HepG2 (cell line): ENCODE data around the gene BCAN. TPM values are rescaled to one million over a fixed set of nuclear protein-coding genes. Genes with fewer than 3 reads are reported as not detected.

Experiments used
- ATAC-seq: fragments of 200-7000 bp; cut with Tn5 transposase; 3 replicates; pipeline ENCODE4 v1.9.1; 2020; ENCODE audit warnings: mild to moderate bottlenecking, moderate library complexity
- BruUV-seq: library from RNA; stranded (reverse); fragments of 400-500 nt; replicated peaks from 2 replicates; lab custom pipeline; 2021; lab: Mats Ljungman, UMichigan
- CTCF ChIA-PET: fragments of 300-600 bp; formaldehyde crosslinking; extraction: SDS; loops from one replicate; lab custom pipeline; 2021; ENCODE audit warnings: low total read pairs, inconsistent platforms, low intra/inter-chr PET ratio; lab: Yijun Ruan, JAX
- POLR2A ChIA-PET: fragments of 350-600 bp; sonication (Branson Sonifier 250); formaldehyde crosslinking; loops from one replicate; lab custom pipeline; 2020; ENCODE audit warnings: antibody characterized with exemption, inconsistent platforms; lab: Yijun Ruan, JAX
- DNase-seq: peaks from one replicate; pipeline ENCODE4 v3.0.0-alpha.2; 2015; ENCODE audit warnings: low spot score
- FAIRE-seq: peaks from 3 replicates; lab custom pipeline; 2011; peaks lifted over from hg19 to GRCh38; lab: Jason Lieb, UNC
- H2AFZ ChIP-seq: one replicate; pipeline ENCODE4 v1.6.1; 2011; ENCODE audit warnings: low read length, inconsistent platforms
- H3K27ac ChIP-seq: fragments of 300-600 bp; 3 replicates; pipeline ENCODE4 v1.8.0; 2011; ENCODE audit warnings: mixed run types, mild to moderate bottlenecking, mixed read lengths, low read length, inconsistent platforms; ENCODE audit not compliant: insufficient read depth; ENCODE audit errors: extremely low read length
- H3K27me3 ChIP-seq, 2 experiments: fragments of 200-600 bp in 1 of 2; 2 replicates in 1 of 2; 3 replicates in 1 of 2; pipeline versions ENCODE4 v1.6.0 to v1.8.0; 2011; ENCODE audit warnings: low read length in 2 of 2, mild to moderate bottlenecking in 2 of 2, moderate library complexity in 2 of 2, inconsistent platforms in 1 of 2; ENCODE audit not compliant: insufficient read depth in 2 of 2, control insufficient read depth in 1 of 2
- H3K36me3 ChIP-seq, 2 experiments: fragments of 200-600 bp in 1 of 2; replicated peaks in 1 of 2; 2 replicates in 1 of 2; 3 replicates in 1 of 2; pipeline versions ENCODE4 v1.5.1 to v1.8.0; 2011; ENCODE audit warnings: low read length in 2 of 2, inconsistent platforms in 1 of 2; ENCODE audit not compliant: insufficient read depth in 2 of 2, control insufficient read depth in 1 of 2
- H3K4me1 ChIP-seq: 2 replicates; pipeline ENCODE4 v1.5.1; 2012; ENCODE audit warnings: low read length, inconsistent platforms; ENCODE audit not compliant: insufficient read depth
- H3K4me2 ChIP-seq: 2 replicates; pipeline ENCODE4 v1.6.0; 2011; ENCODE audit warnings: low read depth, low read length, inconsistent platforms
- H3K4me3 ChIP-seq, 3 experiments: fragments of 200-600 bp in 1 of 3; sonication (generic), shearing (Covaris generic) in 1 of 3; replicated peaks in 1 of 3; 2 replicates each; pipeline ENCODE4 v1.5.1; 2011 to 2016; ENCODE audit warnings: low read length in 3 of 3, inconsistent platforms in 2 of 3, low read depth in 2 of 3, mild to moderate bottlenecking in 2 of 3, control low read depth in 1 of 3, mixed read lengths in 1 of 3; ENCODE audit not compliant: insufficient read depth in 1 of 3
- H3K79me2 ChIP-seq: one replicate; pipeline ENCODE4 v1.6.1; 2011; ENCODE audit warnings: low read length, inconsistent platforms; ENCODE audit not compliant: insufficient read depth
- H3K9ac ChIP-seq: 2 replicates; pipeline ENCODE4 v1.6.0; 2011; ENCODE audit warnings: mild to moderate bottlenecking, low read depth, low read length, inconsistent platforms; ENCODE audit not compliant: insufficient read depth
- H3K9me3 ChIP-seq: 2 replicates; pipeline ENCODE4 v1.5.1; 2012; ENCODE audit warnings: mild to moderate bottlenecking, low read length
- H4K20me1 ChIP-seq: 2 replicates; pipeline ENCODE4 v1.6.0; 2011; ENCODE audit warnings: inconsistent platforms, mild to moderate bottlenecking, low read length, moderate library complexity; ENCODE audit not compliant: insufficient read depth
- AGO2 ChIP-seq: fragments of 200-400 bp; formaldehyde crosslinking; optimal IDR thresholded peaks from 2 replicates; pipeline ENCODE3; 2017; ENCODE audit warnings: mild to moderate bottlenecking, low read depth, low read length, moderate library complexity
- MEF2D ChIP-seq: sonication (generic); formaldehyde crosslinking; IDR thresholded peaks from 2 replicates; pipeline ENCODE4 v1.5.1; 2020; ENCODE audit warnings: mild to moderate bottlenecking, missing genetic modification reagents
- PHF20 ChIP-seq: sonication (generic); formaldehyde crosslinking; IDR thresholded peaks from 2 replicates; pipeline ENCODE4 v1.5.0; 2020; ENCODE audit warnings: mild to moderate bottlenecking, missing genetic modification reagents
- SNAPC2 ChIP-seq: sonication (generic); formaldehyde crosslinking; IDR thresholded peaks from 2 replicates; pipeline ENCODE4 v1.8.1; 2022; ENCODE audit warnings: mild to moderate bottlenecking, missing genetic modification reagents
- ZBTB38 ChIP-seq: sonication (generic); formaldehyde crosslinking; IDR thresholded peaks from 2 replicates; pipeline ENCODE4 v1.5.1; 2020; ENCODE audit warnings: mild to moderate bottlenecking, missing genetic modification reagents
- ZBTB42 ChIP-seq: sonication (generic); formaldehyde crosslinking; IDR thresholded peaks from 2 replicates; pipeline ENCODE4 v1.5.0; 2020; ENCODE audit warnings: mild to moderate bottlenecking, missing genetic modification reagents
- ZFAT ChIP-seq: sonication (generic); formaldehyde crosslinking; conservative IDR thresholded peaks from 2 replicates; pipeline ENCODE4 v1.8.1; 2023; ENCODE audit warnings: missing genetic modification reagents, inconsistent platforms
- ZMYM3 ChIP-seq: sonication (generic); formaldehyde crosslinking; IDR thresholded peaks from 2 replicates; pipeline ENCODE4 v1.5.1; 2020; ENCODE audit warnings: mild to moderate bottlenecking, missing genetic modification reagents
- ZNF121 ChIP-seq: sonication (generic); formaldehyde crosslinking; IDR thresholded peaks from 2 replicates; pipeline ENCODE4 v1.5.0; 2020; ENCODE audit warnings: mild to moderate bottlenecking, missing genetic modification reagents
- ZNF737 ChIP-seq: sonication (generic); formaldehyde crosslinking; IDR thresholded peaks from 2 replicates; pipeline ENCODE4 v1.5.0; 2020; ENCODE audit warnings: missing genetic modification reagents, mild to moderate bottlenecking, borderline replicate concordance
- ZNF770 ChIP-seq: sonication (generic); formaldehyde crosslinking; IDR thresholded peaks from 2 replicates; pipeline ENCODE4 v1.5.0; 2020; ENCODE audit warnings: mild to moderate bottlenecking, missing genetic modification reagents
- ZNF777 ChIP-seq: sonication (generic); formaldehyde crosslinking; IDR thresholded peaks from 2 replicates; pipeline ENCODE4 v1.4.0; 2020; ENCODE audit warnings: missing genetic modification reagents
- ZNF891 ChIP-seq: sonication (generic); formaldehyde crosslinking; IDR thresholded peaks from 2 replicates; pipeline ENCODE4 v1.5.0; 2020; ENCODE audit warnings: mild to moderate bottlenecking, missing genetic modification reagents
- ZXDC ChIP-seq: sonication (generic); formaldehyde crosslinking; IDR thresholded peaks from 2 replicates; pipeline ENCODE4 v1.5.0; 2020; ENCODE audit warnings: mild to moderate bottlenecking, missing genetic modification reagents
- WGBS: methylation state at CpG from one replicate; pipeline ENCODE4 v1.1.6; 2017; ENCODE audit warnings: low lambda C conversion rate; 5-methylcytosine and 5-hydroxymethylcytosine counted together
- in situ Hi-C: cut with HindIII; loops from 2 replicates; pipeline ENCODE4 v1.10.0; 2017; ENCODE audit warnings: low pct_unique_long_range_greater_than_20kb; ENCODE audit not compliant: extremely low pct_ligation_motif_present
- intact Hi-C: fragments of 100-400 bp; cut with micrococcal nuclease; formaldehyde crosslinking; loops from one replicate; pipeline ENCODE4 v1.10.0; 2022; ENCODE audit not compliant: unreplicated experiment
- polyA plus RNA-seq, 8 experiments: library from polyadenylated mRNA; depleted of rRNA in 3 of 8; stranded (reverse) in 7 of 8; unstranded in 1 of 8; fragments of >200 nt; fragmentation: Illumina TruSeq in 4 of 8; extraction: Trizol in 4 of 8; gene quantifications; 2 replicates each; pipeline versions ENCODE4 v1.2.1 to v1.2.3, GENCODE V29; 2011 to 2016; ENCODE audit warnings: low read depth in 4 of 8, missing spikeins in 1 of 8, mixed read lengths in 1 of 8; ENCODE audit not compliant: insufficient read depth in 1 of 8
- total RNA-seq, 5 experiments: library from RNA; depleted of rRNA; stranded (reverse); fragments of >200 nt; fragmentation: Illumina TruSeq; extraction: Trizol; gene quantifications; 2 replicates each; pipeline ENCODE4 v1.2.3, GENCODE V29; 2016; ENCODE audit warnings: low read depth in 1 of 5

Gene BCAN
- total and polyA plus RNA-seq, 2 of the 13 experiments (the other 11 are each of a cell fraction or from before 2014, with no cell fraction given) = not detected

GRCh38 chr1:156601122-156601830 is 40.6 kb upstream of the BCAN start, which contains the start of gene GPATCH4 (continued):
- TF ChIP-seq ZXDC (CRISPR knock-in tag) (0 out of 2 replicates have a peak, but pooled peaks have one; percentile 75), ZNF737 (CRISPR knock-in tag) (peak; percentile 95; the same call in 1 of the 2 replicates)
- TF ChIP-seq, all 625 proteins: peak for 246

GRCh38 chr1:156601892-156602291 is 40.0 kb upstream of the BCAN start:
- H3K4me1 ChIP-seq = peaks cover 27% of the 10 kb centered on the region
- H3K27ac ChIP-seq = peak overlapping the region; percentile 80
- no peak for FAIRE-seq
- H3K27me3 ChIP-seq = no peaks in the 10 kb centered on the region
- H3K9me3 ChIP-seq = no peaks in the 10 kb centered on the region
- WGBS = 68% methylated on average over 12 of the region's 12 CpGs
- peak overlapping the region; percentile 92 for H3K4me2 ChIP-seq
- CTCF ChIA-PET = no interaction called here
- peaks cover 19% of the 10 kb centered on the region for H3K79me2 ChIP-seq
- intact Hi-C loops (no loop called here), in situ Hi-C loops (no loop called here)
- peak; percentile 12; the same call in 1 of the 3 replicates for ATAC-seq
- peak overlapping the region; percentile 84 to 94 (median 85) for H3K4me3 ChIP-seq
- TSS peak; percentile 50 for BruUV-seq
- peak overlapping the region; percentile 86 for H3K9ac ChIP-seq
- TF ChIP-seq ZNF891 (CRISPR knock-in tag) (0 out of 2 replicates have a peak, but pooled peaks have one; percentile 51), PHF20 (CRISPR knock-in tag) (no peak), ZNF121 (CRISPR knock-in tag) (peak; percentile 93), ZNF770 (CRISPR knock-in tag) (peak; percentile 27; the same call in 1 of the 2 replicates), MEF2D (peak; percentile 23; the same call in 1 of the 2 replicates), ZFAT (CRISPR knock-in tag) (no peak), ZMYM3 (peak; percentile 73), ZBTB38 (peak; percentile 16; the same call in 1 of the 2 replicates), ZNF777 (CRISPR knock-in tag) (no peak), AGO2 (no peak), ZBTB42 (CRISPR knock-in tag) (no peak), SNAPC2 (CRISPR knock-in tag) (no peak)
- DNase-seq = no peak
- POLR2A ChIA-PET = interaction anchor here (1.0 to 2.2 kb wide), 3 partner anchors 10 to 144 kb away, joined by 6 to 36 read pairs (median 6); partner anchors contain the start of genes MEF2D and NAXE
- H3K36me3 ChIP-seq = peaks cover 6 to 17% of the 10 kb centered on the region in 2 experiments; a peak in 4 of 5 replicates
- peak overlapping the region; percentile 99 for H2AFZ ChIP-seq
- H4K20me1 ChIP-seq = no peaks in the 10 kb centered on the region
